IPS-NIHi11 (cell line): Measurements from ENCODE around the gene KAZN.

Experiments
- DNase-seq: peaks from one replicate; pipeline ENCODE4 v3.0.0; 2012; ENCODE audit warnings: mixed read lengths, low spot score

Gene KAZN

DNA sequence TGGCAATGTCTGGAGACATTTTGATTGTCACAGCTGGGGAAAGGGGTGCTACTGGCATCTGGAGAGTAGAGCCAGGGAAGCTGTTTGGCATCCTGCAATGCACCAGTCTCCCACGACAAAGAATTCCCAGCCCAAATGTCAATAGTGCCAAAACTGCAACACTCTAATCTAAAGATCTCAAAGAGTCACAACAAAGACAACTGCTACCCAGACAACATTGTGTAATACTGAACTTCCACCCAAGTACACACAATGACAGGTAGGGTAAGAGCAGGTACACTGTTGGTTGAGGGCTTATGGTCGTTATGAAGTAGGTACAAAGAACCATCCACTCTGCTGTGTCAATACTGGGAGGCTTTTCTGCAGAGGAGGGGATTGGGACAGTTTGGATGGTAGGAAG lies 546.8 kb downstream of the KAZN start:
- DNase-seq, result no peak

DNA sequence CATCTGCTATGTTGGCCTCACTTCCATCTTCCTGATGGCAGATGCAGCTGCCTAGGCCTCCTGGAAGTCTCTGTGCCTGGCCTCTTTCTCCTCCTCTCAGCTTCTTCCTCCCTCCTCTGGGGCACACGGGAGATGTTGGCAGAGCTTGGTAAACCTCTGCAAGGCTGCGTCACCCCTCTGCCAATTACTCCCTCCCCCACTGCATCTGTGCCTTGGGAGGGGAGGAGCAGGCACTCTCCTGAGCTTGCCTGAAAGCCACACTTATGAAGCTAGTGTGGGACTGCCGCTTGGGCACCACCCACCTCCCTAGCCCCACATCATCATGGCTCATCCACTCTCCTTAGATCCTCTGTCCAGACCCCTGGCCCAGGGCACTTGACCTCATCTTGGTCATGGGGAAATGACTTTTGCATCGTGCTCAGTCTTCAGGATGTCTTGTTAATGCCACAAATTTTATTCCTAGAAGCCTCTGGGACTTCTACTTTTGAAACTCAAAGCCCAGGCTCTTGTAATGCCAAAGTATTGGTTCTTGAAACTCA lies 547.7 kb downstream of the KAZN start:
- no peak for DNase-seq

DNA sequence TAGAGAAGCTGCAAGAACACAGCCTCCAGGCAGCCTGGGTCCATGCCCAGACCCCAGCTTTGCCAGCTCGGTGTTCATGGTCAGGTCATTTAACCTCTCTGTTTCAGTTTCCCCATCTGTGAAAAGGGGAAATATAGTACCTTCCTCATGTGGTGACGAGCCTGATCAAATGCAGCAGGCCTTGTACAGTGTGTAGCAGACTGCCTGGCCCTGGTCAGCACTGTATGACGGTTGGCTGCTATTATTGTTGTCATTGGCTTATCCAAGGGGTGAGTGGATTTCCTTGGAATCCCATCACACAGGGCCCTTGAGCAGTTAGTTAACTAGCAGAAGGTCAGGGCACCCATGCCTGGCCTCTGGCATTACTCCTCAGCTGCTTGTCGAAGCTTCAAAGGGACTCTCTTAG lies 548.5 kb downstream of the KAZN start:
- no peak for DNase-seq

DNA sequence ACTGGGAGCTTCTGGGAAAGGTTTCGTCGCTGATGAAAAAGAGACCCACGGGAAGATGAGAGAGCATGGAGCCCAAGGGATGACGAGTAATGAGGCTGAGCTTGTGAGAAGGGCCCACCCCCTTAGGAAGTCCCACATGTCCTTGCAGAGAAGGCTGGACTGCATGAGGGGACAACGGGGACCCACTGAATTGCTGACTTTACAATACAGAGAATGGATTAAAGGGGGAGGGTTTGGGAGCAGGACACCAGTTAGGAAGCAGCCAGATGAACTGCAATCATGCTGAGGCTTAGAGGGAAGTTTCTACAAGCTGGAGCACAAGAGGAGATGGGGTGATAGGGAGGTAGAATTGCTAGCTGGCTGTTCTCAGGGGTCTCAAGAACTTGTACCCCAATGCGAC lies 549.5 kb downstream of the KAZN start:
- no peak for DNase-seq

DNA sequence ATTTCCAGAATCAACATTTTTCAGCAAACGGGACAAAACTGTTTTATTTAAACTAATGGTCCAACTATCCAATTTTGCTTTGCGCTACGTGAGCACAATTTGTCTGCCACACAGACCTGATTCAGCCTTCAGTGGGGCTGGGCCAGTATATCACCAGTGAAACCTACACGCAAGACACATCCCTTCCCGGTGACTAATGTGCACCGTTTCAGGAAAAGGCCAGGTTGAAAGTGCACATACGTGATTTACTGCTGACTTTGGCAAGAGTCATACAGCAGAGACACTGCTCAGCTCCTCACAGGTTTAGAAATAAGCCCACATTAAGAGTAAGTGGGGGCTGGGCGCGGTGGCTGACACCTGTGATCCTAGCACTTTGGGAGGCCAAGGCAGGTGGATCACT lies 550.0 kb downstream of the KAZN start:
- DNase-seq, result no peak

DNA sequence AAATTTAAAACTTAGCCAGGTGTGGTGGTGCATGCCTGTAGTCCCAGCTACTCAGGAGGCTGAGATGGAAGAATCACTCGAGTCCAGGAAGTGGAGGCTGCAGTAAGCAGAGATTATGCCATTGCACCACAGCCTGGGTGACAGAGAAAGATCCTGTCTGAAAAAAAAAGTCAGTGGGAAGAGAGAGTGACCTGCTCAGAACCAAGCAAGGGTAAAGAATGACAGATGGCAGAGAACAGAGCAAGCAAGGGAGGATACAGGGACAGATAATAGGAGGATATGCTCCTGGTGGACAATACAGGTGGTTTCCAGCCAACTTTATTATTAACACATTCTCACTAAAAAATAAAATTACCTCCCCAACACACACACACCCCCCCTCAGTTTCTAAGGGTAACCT lies 550.5 kb downstream of the KAZN start:
- DNase-seq, result no peak

DNA sequence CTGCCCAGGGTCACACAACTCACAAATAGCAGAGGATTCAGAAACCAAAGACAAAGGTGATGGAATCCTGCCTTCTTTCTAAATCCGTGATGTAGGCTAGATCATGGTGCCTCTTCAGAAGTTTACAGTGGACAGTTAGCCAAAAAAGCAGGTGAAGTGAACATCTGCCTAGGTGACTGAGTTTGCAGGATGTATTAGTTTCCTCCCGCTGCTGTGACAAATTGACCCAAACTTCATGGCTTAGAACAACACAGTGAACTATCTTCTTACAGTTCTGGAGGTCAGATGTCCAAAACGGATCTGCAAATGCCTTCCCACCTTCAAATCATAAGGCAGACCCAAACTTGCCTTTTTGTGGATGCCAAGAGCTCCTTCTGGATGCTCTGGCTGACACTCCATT lies 551.9 kb downstream of the KAZN start:
- DNase-seq, result no peak

DNA sequence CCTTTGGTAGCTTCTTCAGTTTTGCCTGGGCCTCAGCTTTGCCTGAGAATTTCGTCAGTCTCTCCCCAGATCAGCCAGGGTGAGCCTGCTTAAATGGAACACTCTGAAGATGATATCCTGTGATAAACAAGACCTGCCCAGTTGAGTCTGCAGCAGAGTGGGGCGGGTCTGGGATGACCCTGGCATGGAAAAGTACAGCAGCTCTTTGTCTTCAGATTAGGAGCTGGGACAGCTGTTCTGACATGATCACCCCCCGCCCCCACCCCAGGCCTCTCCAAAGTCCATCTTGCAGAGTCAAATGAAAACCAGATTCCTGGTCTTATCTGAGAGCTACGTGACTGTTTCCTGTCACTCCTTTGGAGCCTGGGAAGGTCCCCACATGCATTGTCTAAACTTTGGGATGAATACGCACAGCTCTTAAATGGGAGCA lies 552.9 kb downstream of the KAZN start:
- no peak for DNase-seq

DNA sequence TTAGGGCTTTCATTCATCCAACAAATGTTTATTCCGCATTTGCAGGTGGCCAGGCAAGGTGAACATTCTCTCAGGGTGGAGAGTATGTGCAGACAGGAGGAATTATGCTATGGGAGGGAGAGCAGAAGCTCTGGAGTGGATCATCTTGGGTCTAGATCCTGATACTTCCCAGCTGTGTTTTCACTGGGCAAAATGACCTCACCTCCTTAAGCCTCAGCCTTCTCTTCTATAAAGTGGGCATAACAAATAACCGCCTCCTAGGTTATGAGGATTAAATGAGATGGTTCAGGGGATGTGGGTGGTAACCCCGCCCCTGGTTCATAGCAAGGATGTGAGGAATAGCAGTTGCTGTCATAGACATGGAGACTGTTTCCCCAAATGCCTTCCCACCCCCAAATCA lies 553.4 kb downstream of the KAZN start:
- DNase-seq, result no peak

DNA sequence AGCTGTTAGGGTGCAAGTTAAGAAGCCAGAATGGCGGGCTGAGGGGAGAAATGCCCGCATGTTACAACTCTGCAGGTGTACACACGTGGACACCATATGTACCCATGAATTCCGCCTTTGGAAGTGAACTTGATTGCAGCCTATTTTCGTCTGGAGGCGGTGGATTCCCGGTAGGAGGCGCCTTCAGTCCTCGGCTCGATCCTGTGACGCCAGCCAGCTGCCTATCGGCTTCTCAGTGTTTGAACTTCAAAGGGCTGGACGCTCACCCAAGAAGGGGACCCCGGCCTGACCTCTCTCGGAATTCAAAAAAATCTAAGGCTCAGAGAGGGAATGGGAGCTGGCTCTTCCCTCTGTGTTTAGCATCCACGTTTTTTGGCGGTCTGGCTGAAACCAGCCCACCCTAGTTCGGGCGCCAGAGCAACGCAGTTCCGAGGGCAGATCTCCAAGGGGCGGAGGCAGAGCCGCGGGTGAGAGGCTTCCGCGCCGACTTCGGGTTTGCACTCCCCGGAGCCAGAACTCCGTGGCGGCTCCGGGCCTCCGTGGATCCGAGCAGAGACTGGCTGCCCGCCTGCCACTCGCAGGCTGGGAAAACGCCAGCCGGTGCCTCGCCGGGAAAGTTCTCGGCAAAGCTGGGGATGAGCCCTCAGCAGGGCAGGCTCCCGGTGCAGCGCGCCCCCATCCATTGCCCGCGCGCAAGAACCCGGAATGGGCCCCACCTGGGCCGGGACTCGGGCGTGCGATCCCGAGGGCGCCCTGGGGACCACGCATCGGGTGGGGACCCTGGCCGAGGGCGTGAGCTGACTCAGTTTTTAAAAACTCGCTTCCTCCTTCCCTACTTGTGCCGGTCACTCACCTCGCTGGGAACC lies 554.1 kb downstream of the KAZN start:
- peak; percentile 84 for DNase-seq

DNA sequence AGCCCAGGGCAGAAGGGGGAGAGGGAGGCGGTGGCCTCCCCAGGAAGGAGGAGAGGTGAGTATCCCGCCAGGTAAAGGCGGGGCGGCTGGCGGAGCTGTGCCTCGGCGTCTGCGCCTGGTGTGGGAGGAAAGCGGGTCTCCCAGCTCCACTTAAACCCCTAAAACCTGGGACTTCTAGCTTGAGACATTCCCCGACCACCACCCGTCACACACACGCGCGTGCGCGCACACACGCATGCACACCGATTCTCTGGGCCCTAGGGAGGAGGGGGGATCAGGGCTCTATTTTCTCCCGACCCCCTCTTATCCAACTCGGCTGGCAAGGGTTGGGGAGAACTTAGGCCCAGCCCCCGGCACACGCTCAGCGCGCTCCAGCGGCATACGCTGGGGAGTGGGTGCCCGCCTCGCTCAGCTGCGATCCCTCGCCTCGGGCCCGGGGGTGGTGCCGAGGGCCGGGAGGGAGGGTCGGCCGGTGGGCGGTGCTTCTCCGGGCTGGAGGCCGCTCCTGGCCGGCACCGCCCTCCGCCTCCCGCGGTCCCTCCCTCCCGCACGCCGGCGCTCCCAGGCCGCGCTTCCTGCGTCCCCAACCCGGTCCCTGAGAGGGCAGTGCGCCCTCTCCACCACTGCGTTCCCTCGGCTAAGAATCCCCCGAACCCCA lies 554.8 kb downstream of the KAZN start, which contains the start of gene TMEM51:
Gene TMEM51, plus strand, starts transcription at position 564 of the 658 bp plus-strand sequence. CDS start 61,341 bp downstream, outside the sequence.
- peak; percentile 95 for DNase-seq

DNA sequence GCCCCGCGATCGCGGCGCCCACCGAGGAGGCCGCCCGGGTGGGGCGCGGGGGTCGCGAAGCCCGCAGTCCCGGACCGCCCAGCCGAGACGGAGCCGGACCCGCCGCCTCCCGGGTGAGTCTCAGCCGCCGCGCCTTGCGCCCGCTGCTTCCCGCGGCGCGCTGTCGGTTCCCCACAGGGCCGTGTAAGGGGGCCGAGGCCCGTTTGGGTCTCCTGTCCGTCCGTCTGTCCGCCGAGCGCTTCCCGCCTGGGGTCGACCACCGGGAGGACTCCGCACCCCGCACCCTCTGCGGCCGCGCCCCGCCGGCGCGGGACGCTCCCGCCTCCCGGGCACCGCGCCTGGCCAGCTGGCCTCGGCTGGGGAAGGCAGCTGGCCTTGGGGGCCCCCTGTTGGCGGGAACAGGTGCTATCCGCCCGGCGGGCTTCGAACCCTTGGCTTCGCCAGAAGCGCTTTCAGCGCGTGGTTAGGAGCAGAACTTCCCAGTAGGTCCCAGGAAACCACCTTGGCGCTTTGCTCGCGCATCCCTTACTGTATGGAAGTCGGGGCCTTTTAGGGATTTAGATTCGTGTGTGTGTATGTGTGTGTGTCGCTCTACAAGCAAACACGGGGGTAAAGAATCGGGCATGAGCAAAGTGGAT lies 555.5 kb downstream of the KAZN start:
- peak; percentile 81 for DNase-seq

DNA sequence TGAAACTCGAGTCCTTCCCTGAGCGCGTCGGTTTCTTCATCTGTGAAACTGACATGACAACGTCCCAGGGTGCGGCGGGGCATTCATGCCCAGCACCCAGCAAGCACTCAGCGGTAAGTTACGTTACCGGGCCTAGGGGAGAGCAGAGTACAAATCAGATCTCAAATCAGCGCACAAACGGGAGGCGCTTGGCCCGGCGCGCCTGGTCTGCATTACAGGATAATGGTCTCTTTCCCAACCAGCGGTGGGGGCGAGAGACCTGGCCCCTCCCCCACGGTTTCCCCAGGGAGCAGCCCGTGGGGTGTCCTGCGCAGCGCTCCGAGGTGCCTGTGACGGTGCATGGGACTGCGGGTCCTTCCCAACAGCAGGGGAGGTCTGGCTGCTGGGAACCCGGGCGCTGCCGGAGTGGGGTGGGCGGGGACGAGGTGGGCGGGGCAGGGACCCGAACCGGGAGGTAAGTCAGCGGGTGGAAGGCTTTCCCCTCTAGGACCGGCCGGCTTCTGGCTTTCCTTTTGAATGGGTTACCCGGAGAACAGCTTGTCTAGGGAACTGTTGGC lies 556.1 kb downstream of the KAZN start:
- peak; percentile 56 for DNase-seq

DNA sequence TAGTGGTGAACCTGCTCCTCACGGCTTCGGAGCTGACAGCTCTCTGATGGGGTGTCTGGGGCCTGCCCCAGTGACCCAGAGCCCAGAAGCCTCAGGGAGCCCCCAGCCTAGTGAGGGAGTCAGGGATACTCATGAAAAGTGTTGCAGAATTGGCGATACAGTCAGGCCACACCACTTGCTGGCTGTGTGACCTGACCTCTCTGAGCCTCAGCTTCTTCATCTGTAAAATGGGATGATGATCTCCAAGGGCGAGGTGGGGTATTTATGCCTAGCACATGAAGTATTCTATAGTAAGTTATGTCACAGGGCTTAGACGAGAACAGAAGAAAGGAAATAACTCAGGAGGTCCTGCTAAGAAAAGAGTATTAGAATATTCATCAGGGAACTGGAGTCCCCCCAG lies 556.7 kb downstream of the KAZN start:
- no peak for DNase-seq

DNA sequence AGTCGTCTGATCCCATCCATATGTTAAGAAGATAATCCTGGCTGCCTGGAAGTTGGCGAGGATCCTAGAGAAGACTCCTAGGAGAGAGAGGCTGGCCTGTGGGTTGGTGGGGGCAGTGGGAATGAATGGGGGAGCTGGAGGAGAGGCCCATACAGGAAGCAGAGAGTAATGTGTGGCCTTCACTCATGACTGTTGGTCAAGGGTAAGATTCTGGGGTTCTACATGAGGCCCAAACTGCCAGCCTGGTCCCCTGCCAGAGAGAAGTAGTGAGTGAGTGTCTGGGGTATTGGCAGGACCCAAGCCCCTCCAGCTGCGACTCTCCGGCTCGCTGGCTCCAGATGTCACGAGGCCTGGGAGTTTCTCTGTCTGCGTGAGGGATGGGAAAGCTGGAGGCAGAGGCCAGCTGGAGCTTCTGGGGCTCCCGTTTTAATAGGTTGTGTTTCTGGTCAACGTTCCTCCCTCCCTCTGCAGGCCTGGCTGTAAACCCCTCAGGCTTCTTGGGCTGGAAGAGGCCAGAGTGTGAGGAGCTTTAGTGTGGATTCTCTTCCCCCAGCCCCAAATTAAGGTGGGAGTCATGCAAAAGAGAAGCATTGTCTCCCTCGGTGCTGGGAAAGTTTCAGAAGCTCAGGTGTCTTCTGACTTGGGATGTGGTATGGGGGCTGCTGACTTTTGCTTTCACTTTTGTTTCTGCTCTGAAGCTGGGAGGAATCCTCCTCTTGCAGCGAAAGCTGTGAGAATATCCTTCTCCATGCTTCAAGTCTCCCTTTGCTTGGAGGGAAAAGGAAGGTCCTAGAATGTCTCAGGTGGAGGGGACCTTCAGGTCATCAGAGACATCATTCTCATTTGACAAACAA lies 557.6 kb downstream of the KAZN start:
- no peak for DNase-seq

DNA sequence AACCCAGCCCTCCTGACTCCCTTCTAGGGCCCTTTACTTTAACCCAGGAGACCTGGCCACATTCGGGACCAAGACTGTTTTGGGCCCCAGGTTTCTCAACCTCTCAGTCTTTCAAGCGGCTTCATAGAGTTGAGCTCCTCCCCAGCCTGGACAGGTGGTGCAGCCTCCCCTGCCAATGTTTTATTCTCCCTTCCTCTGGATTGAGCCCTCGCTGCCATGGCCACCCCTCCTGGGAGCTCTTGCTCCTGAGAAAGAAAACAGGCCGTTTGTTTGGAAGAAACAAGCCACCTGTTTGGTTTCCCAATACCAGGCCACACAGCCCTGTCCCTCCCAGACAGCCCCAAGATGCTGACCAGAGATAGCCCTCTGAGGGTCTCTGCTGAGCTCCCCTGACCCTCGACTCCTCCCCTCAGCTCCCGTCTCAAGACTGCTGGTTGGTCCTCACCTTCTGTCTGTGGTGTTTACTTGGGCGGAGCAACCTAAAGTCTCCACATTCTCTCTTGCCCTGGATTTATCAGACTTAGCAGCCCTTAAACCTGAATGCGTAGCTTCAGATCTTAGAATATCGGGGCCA lies 558.4 kb downstream of the KAZN start:
- no peak for DNase-seq

DNA sequence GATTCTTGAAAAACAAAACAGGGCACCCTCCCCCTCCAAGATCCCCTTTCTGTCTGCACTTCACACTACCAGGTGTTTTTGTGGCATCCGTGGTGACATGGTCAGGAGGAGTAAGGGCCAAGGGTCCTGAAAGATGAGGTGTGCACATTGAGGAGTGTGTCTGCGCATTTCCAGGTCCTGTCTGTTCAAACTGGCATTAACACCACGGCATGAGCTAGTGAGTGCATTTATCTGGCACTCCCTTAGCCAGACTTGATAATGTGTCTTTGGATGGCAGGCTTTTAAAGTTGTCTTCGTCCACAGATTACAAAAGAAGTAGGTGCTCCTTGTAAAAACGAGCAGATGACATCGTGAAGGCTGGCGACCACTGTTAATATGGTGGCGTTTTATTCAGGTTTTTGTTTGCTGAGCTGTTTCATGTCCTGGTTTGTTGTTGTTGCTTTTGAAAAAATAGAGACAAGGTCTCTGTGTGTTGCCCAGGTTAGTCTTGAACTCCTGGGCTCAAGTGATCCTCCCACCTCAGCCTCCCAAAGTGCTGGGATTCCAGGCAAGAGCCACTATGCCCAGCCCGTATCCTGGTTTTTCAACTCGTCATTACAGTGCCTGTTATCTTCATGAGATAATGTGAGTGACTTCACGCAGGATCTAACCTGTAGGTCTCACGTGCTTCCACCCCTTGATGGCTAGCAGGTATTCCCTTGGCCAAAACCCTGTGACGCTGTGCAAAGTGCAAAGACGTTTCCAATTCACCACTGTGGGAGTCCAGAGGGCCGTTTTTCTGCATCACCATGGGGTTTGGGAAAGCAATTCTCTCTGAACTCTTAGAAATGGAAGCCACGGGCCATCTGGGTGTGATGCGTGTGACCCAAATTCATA lies 559.3 kb downstream of the KAZN start:
- DNase-seq, result no peak

DNA sequence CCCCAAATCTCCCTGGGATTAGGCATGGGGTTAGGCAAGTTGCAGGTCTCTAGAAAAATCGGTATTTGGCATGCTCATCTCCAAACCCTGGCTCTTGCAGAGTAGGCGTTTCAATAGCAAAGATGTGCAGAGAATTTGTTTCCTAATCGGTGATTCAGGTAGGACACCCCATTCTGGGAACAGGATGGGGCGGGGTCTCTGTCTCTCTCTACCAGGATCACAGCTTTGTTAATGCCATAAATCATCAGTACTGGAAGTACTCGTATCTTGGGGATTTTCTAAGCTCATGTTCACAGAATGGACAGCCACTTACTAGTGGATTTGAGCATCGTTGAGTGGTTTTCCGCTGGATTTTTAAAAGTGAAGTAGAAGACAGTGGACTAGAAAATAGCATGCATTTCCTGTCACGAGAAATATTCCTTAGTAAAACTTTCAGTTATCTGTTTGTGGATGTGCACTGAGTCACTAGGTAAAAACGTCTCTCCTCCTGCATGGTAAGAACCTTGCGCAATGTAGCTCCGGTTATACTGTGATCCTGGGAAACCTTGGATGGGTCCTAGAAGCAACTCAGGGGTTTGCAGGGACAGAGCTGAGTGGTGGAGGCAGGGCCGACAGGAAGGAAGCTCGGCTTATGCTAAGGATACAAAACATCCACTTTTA lies 560.2 kb downstream of the KAZN start:
- DNase-seq, result no peak

DNA sequence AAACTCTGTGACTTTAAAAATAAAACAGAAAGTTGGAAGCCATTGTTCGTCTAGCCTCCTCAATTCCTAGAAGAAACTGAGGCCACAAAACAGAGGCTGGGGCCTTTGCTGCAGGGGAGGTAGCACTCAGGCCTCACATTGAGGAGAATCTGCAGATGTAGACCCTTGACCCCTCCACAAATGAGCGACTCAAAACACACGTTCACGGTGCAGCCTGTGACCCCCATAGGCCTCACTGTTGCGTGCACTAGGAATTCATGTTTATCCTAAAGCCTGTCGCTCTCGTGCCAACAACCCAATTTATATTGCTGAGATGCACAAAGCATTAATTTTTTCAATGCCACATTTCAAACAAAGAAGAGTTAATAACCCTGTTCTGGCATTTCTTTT lies 560.7 kb downstream of the KAZN start:
- DNase-seq, result no peak

DNA sequence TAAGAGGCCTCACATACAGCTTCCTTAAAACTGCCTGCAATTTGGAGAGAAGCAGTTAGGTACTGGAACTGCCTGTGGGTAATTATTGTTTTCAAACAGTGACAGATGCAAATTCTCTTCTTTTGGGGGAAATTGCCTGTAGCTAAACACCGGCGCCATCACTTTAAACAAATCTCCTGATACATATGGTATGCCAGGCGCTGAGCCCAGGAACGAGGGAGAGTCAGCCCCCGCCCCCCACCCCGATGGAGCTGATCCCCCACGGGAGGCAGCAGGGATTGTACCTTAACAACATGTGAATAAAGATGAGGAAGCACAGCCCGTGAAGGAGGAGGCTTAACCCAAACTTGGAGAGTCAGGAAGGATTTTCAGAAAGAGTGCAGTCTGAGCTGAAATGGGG lies 562.1 kb downstream of the KAZN start:
- DNase-seq, result no peak
